Spleen (tissue), 11 donors: ENCODE data around the gene UBE2B. TPM values are rescaled to one million over a fixed set of nuclear protein-coding genes. Genes with fewer than 3 reads are reported as not detected.
"Not testable (repeated sequence)": the region's sequence is repeated elsewhere in the genome, so short reads cannot be mapped to it uniquely, and the experiment has no call there.

Source experiments
- DNase-seq: peaks from one replicate; pipeline ENCODE4 v3.0.0-alpha.2; 2020
- H3K27ac ChIP-seq, 8 donors: fragments of 200-600 bp; sonication (generic) in 7 of 8; 1 replicate in 4 of 8; 2 replicates in 4 of 8; pipeline versions ENCODE4 v1.5.0 to v1.8.0; 2016 to 2021; ENCODE audit warnings: inconsistent platforms in 4 of 8, mild to moderate bottlenecking in 4 of 8, moderate library complexity in 1 of 8
- H3K27me3 ChIP-seq, 7 donors: fragments of 200-600 bp; sonication (generic) in 6 of 7; replicated peaks in 1 of 7; 1 replicate in 4 of 7; 2 replicates in 3 of 7; pipeline versions ENCODE4 v1.5.0 to v1.8.0; 2016 to 2021; ENCODE audit warnings: inconsistent platforms in 3 of 7, mild to moderate bottlenecking in 1 of 7
- H3K36me3 ChIP-seq, 6 donors: fragments of 200-600 bp; sonication (generic) in 5 of 6; 1 replicate in 4 of 6; 2 replicates in 2 of 6; pipeline versions ENCODE4 v1.5.0 to v1.8.0; 2016 to 2021; ENCODE audit warnings: inconsistent platforms in 2 of 6
- H3K4me1 ChIP-seq, 6 donors: fragments of 200-600 bp; sonication (generic) in 5 of 6; 1 replicate in 3 of 6; 2 replicates in 3 of 6; pipeline versions ENCODE4 v1.5.0 to v1.8.0; 2016 to 2021; ENCODE audit warnings: inconsistent platforms in 3 of 6
- H3K4me3 ChIP-seq, 8 donors: fragments of 200-600 bp; sonication (generic) in 7 of 8; 1 replicate in 4 of 8; 2 replicates in 4 of 8; pipeline versions ENCODE4 v1.5.0 to v1.8.0; 2016 to 2021; ENCODE audit warnings: inconsistent platforms in 4 of 8, mild to moderate bottlenecking in 4 of 8, moderate library complexity in 2 of 8
- H3K9me3 ChIP-seq, 8 donors: fragments of 200-600 bp; sonication (generic) in 7 of 8; 1 replicate in 4 of 8; 2 replicates in 4 of 8; pipeline versions ENCODE4 v1.5.0 to v1.8.0; 2016 to 2021; ENCODE audit warnings: inconsistent platforms in 4 of 8
- POLR2A ChIP-seq, 3 donors: fragments of 450-650 bp; IDR thresholded peaks; one replicate each; pipeline ENCODE4 v1.5.1; 2017; ENCODE audit warnings: antibody characterized with exemption in 3 of 3, mild to moderate bottlenecking in 1 of 3
- POLR2AphosphoS5 ChIP-seq, 3 donors: sonication (generic); formaldehyde crosslinking; IDR thresholded peaks; one replicate each; pipeline ENCODE4 v1.5.1; 2017; ENCODE audit warnings: antibody characterized with exemption in 3 of 3
- WGBS, 5 donors: extraction: QIAGEN DNeasy Blood & Tissue Kit in 3 of 5; methylation state at CpG; one replicate each; pipeline versions ENCODE4 v1.1.5 to v1.1.7; 2013 to 2018; 5-methylcytosine and 5-hydroxymethylcytosine counted together
- intact Hi-C: fragments of 100-400 bp; cut with DNase I; formaldehyde crosslinking; loops from one replicate; pipeline ENCODE4 v1.15.0; 2023; ENCODE audit warnings: low total_unique reads
- polyA plus RNA-seq, 3 donors: library from polyadenylated mRNA; stranded (reverse); fragments of 200-250 nt; gene quantifications; one replicate each; pipeline ENCODE4 v1.2.1, GENCODE V29; 2013
- total RNA-seq, 7 donors: library from RNA; depleted of rRNA in 3 of 7; stranded (reverse); fragments of >200 nt in 3 of 7; fragmentation: NEBNext Ultra II Directional in 4 of 7; extraction: Animal tissue kit (Norgen Biotek cat#: 25700) in 4 of 7; gene quantifications; one replicate each; pipeline versions ENCODE4 v1.1.0 to v1.2.1, GENCODE V29; 2016 to 2021
- TF ChIP-seq, protein P1 (sequence below), 11 experiments: fragments of 200-600 bp in 7 of 11; fragments of 450-650 bp in 4 of 11; sonication (generic) in 4 of 11; IDR thresholded peaks in 8 of 11; conservative IDR thresholded peaks in 3 of 11; 1 replicate in 7 of 11; 2 replicates in 4 of 11; pipeline versions ENCODE4 v1.4.0 to v1.8.0; 2016 to 2021; ENCODE audit warnings: antibody characterized with exemption in 11 of 11, inconsistent platforms in 4 of 11, mild to moderate bottlenecking in 1 of 11
- donor health status: healthy with polysubstance abuse.
- donor health status: DM: no; HTN: no; CAD: no; lungs with moderate emphysema.
- donor health status: DM: no; HTN: no; CAD: no.
- donor health status: Bipolar disorder and iron deficiency.
- donor health status: healthy.
- donor health status: DM: no; HTN: no; CAD: no.
- donor health status: DM: yes; HTN: yes; CAD: no.

Gene UBE2B
- total and polyA plus RNA-seq, 10 donors, result 67.7 to 117 (median 101) TPM

DNA sequence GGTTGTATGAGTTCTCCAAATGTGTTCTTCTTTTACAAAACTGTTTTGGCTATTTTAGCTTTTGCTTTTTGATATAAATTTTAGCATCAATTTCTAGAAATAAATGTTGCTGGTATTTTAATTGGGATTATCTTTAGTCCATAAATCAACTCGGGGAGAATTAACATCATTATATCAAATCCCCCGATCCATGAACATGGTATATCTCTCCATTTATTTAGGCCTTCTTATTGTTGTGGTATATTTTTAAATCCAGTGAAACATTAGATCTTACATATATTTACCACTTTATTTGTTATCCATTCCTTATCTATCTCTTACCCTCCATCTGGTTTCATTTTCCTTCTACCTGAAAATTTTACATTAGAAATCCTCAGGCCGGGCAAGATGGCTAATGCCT, 47.6 kb downstream of the UBE2B start:
- H3K4me3 ChIP-seq, result no peak overlapping the region
- 95 to 99% (median 97%) methylated on average over 3 of the region's 3 CpGs for WGBS, 5 donors
- no peaks in the 10 kb centered on the region for H3K4me1 ChIP-seq
- TF ChIP-seq, protein P1, sequence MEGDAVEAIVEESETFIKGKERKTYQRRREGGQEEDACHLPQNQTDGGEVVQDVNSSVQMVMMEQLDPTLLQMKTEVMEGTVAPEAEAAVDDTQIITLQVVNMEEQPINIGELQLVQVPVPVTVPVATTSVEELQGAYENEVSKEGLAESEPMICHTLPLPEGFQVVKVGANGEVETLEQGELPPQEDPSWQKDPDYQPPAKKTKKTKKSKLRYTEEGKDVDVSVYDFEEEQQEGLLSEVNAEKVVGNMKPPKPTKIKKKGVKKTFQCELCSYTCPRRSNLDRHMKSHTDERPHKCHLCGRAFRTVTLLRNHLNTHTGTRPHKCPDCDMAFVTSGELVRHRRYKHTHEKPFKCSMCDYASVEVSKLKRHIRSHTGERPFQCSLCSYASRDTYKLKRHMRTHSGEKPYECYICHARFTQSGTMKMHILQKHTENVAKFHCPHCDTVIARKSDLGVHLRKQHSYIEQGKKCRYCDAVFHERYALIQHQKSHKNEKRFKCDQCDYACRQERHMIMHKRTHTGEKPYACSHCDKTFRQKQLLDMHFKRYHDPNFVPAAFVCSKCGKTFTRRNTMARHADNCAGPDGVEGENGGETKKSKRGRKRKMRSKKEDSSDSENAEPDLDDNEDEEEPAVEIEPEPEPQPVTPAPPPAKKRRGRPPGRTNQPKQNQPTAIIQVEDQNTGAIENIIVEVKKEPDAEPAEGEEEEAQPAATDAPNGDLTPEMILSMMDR (IDR thresholded peaks at IDR 0.05 in 8 of 11, conservative IDR thresholded peaks at IDR 0.05 in 3 of 11), result no peak
- TF ChIP-seq POLR2A (IDR thresholded peaks at IDR 0.05) (no peak), POLR2AphosphoS5 (IDR thresholded peaks at IDR 0.05) (no peak)
- no peak overlapping the region for H3K27ac ChIP-seq
- no peaks in the 10 kb centered on the region for H3K36me3 ChIP-seq
- DNase-seq, result no peak
- intact Hi-C loops, result loop anchor here (10.0 kb wide), 2 partner anchors 46 to 156 kb away; no protein-coding TSS in a partner anchor
- H3K9me3 ChIP-seq, result peaks cover 0 to 7% (median 0%) of the 10 kb centered on the region in 8 donors
- H3K27me3 ChIP-seq, result no peaks in the 10 kb centered on the region

DNA sequence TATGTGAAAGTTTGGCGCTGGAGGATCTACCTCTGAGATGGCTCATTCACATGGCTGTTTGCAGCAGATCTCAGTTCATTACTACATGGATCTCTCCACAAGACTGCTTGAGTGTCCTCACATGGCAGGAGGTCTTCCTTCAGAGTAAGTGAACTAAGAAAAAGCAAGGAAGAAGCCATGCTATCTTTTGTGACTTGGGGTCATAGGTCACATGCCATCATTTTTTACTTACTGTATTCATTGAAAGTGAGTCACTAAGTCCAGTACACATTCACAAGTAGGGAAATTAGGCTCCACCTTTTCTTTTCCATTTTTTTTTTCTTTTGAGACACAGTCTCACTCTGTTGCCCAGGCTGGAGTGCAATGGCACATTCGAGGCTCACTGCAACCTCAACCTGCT, 49.0 kb downstream of the UBE2B start:
- no peak for DNase-seq

DNA sequence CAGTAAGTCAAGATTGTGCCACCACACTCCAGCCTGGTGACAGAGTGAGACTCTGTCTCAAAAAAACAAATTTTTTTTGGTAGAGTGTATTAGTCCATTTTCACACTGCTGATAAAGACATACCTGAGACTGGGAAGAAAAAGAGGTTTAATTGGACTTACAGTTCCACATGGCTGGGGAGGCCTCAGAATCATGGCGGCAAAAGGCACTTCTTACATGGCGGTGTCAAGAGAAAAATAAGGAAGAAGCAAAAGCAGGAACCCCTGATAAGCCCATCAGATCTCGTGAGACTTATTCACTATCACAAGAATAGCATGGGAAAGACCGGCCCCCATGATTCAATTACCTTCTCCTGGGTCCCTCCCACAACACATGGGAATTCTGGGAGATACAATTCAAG, 49.7 kb downstream of the UBE2B start:
- H3K27ac ChIP-seq, H3K36me3 ChIP-seq, H3K4me1 ChIP-seq, intact Hi-C loops, H3K27me3 ChIP-seq, DNase-seq, H3K4me3 ChIP-seq, H3K9me3 ChIP-seq: not testable (repeated sequence)
- WGBS, 5 donors, result 88 to 97% (median 93%) methylated on average over 4 of the region's 4 CpGs

More for the DNA sequence above, 49.0 kb downstream of the UBE2B start:
- intact Hi-C loops, result no loop called here
- Histone ChIP-seq H3K36me3 (no peaks in the 10 kb centered on the region), H3K27me3 (no peaks in the 10 kb centered on the region), H3K4me1 (no peaks in the 10 kb centered on the region), H3K4me3 (no peak overlapping the region), H3K9me3 (peaks cover 0 to 7% (median 0%) of the 10 kb centered on the region in 8 donors), H3K27ac (no peak overlapping the region)
- 88 to 95% (median 94%) methylated on average over 2 of the region's 2 CpGs for WGBS, 5 donors
- no peak for TF ChIP-seq POLR2A (IDR thresholded peaks at IDR 0.05)
- TF ChIP-seq POLR2AphosphoS5 (IDR thresholded peaks at IDR 0.05), result no peak
- TF ChIP-seq, protein P1 (IDR thresholded peaks at IDR 0.05 in 8 of 11, conservative IDR thresholded peaks at IDR 0.05 in 3 of 11), result no peak

DNA sequence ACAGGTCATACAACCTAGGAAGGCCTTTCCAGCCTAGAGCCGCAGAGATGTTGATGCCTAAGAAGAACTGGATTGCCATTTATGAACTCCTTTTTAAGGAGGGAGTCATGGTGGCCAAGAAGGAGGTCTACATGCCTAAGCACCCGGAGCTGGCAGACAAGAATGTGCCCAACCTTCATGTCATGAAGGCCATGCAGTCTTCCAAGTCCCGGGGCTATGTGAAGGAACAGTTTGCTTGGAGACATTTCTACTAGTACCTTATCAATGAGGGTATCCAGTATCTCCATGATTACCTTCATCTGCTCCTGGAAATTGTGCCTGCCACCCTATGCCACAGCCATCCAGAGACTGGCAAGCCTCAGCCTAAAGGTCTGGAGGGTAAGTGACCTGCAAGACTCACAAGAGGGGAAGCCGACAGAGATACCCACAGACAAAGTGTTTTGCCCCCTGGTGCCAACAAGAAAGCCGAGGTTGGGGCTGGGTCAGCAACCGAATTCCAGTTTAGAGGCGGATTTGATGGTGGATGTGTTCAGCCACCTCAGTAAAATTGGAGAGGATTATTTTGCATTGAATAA, 51.5 kb downstream of the UBE2B start:
- DNase-seq, result peak; percentile 15
- intact Hi-C loops, result no loop called here
- H3K36me3 ChIP-seq, result no peaks in the 10 kb centered on the region
- WGBS, 5 donors, result 88 to 93% (median 91%) methylated on average over 7 of the region's 7 CpGs
- H3K27ac ChIP-seq, result no peak overlapping the region
- no peaks in the 10 kb centered on the region for H3K4me1 ChIP-seq
- peaks cover 0 to 7% (median 0%) of the 10 kb centered on the region in 8 donors for H3K9me3 ChIP-seq
- no peaks in the 10 kb centered on the region for H3K27me3 ChIP-seq
- TF ChIP-seq, protein P1 (IDR thresholded peaks at IDR 0.05 in 8 of 11, conservative IDR thresholded peaks at IDR 0.05 in 3 of 11), result no peak
- no peak for TF ChIP-seq POLR2A (IDR thresholded peaks at IDR 0.05)
- no peak for TF ChIP-seq POLR2AphosphoS5 (IDR thresholded peaks at IDR 0.05)
- no peak overlapping the region for H3K4me3 ChIP-seq
